Right ventricle myocardium superior (tissue), 1 donor: Measurements from ENCODE around the gene CTSZ. TPM values are rescaled to one million over a fixed set of nuclear protein-coding genes. Genes with fewer than 3 reads are reported as not detected.
"Not testable (repeated sequence)": the region's sequence is repeated elsewhere in the genome, so short reads cannot be mapped to it uniquely, and the experiment has no call there.

ENCODE experiments used
- ATAC-seq: fragments of 200-7000 bp; cut with Tn5 transposase; one replicate; pipeline ENCODE4 v1.9.1; 2020; ENCODE audit warnings: mild to moderate bottlenecking; ENCODE audit not compliant: poor library complexity
- DNase-seq: peaks from one replicate; pipeline ENCODE4 v3.0.0-alpha.2; 2020
- intact Hi-C: fragments of 100-400 bp; cut with DNase I; formaldehyde crosslinking; loops from one replicate; pipeline ENCODE4 v1.11.2; 2022
- total RNA-seq: library from RNA; stranded (reverse); fragmentation: NEBNext Ultra II Directional; extraction: Animal tissue kit (Norgen Biotek cat#: 25700); gene quantifications from one replicate; pipeline ENCODE4 v1.2.1, GENCODE V29; 2021
- donor health status: DM: no; HTN: yes; CAD: no; lungs with severe emphysema.

The CTSZ gene
- total RNA-seq, 1 donor from 2014 or later: 133 TPM

- DNase-seq (no peak), ATAC-seq (no peak)
- intact Hi-C loops: no loop called here
Measured at GRCh38 chr20:58969439-58969838, 37.6 kb downstream of the CTSZ start.

GRCh38 chr20:58967652-58968429 lies 39.2 kb downstream of the CTSZ start:
- intact Hi-C loops: no loop called here
- ATAC-seq: no peak
- DNase-seq: no peak

GRCh38 chr20:58965270-58966064 lies 41.6 kb downstream of the CTSZ start:
- ATAC-seq: no peak

GRCh38 chr20:58963922-58964321 lies 43.1 kb downstream of the CTSZ start:
- intact Hi-C loops, DNase-seq, ATAC-seq: not testable (repeated sequence)

More at GRCh38 chr20:58965270-58966064, 41.6 kb downstream of the CTSZ start:
- intact Hi-C loops: no loop called here
- no peak for DNase-seq

GRCh38 chr20:58963060-58963584 lies 43.9 kb downstream of the CTSZ start:
- intact Hi-C loops: no loop called here
- no peak for ATAC-seq
- no peak for DNase-seq

GRCh38 chr20:58959652-58960051 lies 47.4 kb downstream of the CTSZ start:
- no peak for ATAC-seq
- intact Hi-C loops: no loop called here
- DNase-seq: no peak

- DNase-seq: no peak
- intact Hi-C loops: no loop called here
- ATAC-seq: no peak
Measured at GRCh38 chr20:58956078-58956477, 51.0 kb downstream of the CTSZ start.

GRCh38 chr20:58953050-58953449 lies 54.0 kb downstream of the CTSZ start:
- ATAC-seq (no peak), DNase-seq (no peak)
- intact Hi-C loops: no loop called here

GRCh38 chr20:58950603-58951002 lies 56.5 kb downstream of the CTSZ start:
- intact Hi-C loops: no loop called here
- ATAC-seq: no peak

GRCh38 chr20:58947797-58948388 lies 59.2 kb downstream of the CTSZ start:
- ATAC-seq, intact Hi-C loops, DNase-seq: not testable (repeated sequence)

More at GRCh38 chr20:58950603-58951002, 56.5 kb downstream of the CTSZ start:
- no peak for DNase-seq

- intact Hi-C loops: no loop called here
- ATAC-seq (no peak), DNase-seq (no peak)
Measured at GRCh38 chr20:58945965-58946631, 61.0 kb downstream of the CTSZ start.

Other genes starting within 250 kb of the CTSZ start
- gene GNAS-AS1, start 156.4 kb downstream of the CTSZ start, total RNA-seq: 0.13 TPM
- gene GNAS, start 154.5 kb downstream of the CTSZ start, total RNA-seq: 1,453 TPM
- gene NELFCD, start 26.0 kb downstream of the CTSZ start, total RNA-seq: 29.0 TPM
- 0.22 TPM for gene TUBB1, start 12.2 kb upstream of the CTSZ start, total RNA-seq
- gene ATP5F1E, start 25.1 kb upstream of the CTSZ start, total RNA-seq: 143 TPM
- 37.6 TPM for gene PRELID3B, start 35.5 kb upstream of the CTSZ start, total RNA-seq
- 0.08 TPM for gene ZNF831, start 156.6 kb upstream of the CTSZ start, total RNA-seq